HL-60/S4 (cell line): Measurements from ENCODE around the gene AMBP.
"Not testable (repeated sequence)": the region's sequence is repeated elsewhere in the genome, so short reads cannot be mapped to it uniquely, and the experiment has no call there.

Experiments used
- in situ Hi-C: fragments of 300-500 bp; cut with MboI; formaldehyde crosslinking; loops from 2 replicates; pipeline ENCODE4 v1.14.3; 2022; ENCODE audit warnings: low sequenced_read_pairs

Gene AMBP

DNA sequence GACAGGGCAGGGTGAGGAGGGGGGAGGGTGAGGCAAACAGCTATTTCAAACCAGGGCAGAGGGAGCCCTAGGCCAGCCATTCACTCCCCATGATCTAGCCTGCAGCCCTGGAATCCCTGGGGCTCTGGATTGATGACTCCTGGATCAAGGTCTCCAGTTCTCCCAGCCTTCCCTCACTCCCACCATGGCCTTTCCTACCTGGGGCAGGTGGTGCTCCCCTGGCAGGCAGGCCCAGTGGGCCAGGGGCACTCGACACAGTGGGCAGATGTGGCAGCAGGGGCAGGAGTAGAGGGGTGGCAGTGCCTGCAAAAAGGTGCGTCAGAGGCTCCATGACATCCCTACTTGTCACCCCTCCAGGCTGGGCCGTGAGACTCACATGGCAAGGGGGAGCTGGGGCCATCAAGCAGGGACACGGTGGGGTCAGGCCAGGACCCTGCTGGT lies 15.0 kb upstream of the AMBP start:
- in situ Hi-C loops: loop anchor here (10.0 kb wide), 1 partner anchor 192 kb away; no protein-coding TSS in a partner anchor

DNA sequence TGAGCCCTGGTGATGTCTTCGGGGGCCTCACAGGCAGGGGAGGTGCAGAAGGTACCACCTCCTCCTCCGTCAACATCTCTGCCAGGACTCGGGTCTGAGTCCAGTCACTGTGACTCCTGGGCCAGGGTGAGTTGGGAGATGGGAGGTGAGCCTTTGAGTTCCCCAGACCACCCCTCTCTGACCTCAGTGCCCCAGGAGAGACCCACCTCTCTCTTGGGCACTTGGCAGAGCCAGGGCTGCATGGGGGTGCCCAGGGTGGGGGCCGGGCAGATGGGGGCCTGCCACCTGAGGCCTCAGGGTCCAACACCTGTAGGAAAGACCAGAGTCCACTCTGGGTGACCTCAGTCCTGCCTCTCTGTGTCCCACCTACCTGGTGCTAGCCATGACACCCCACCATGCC lies 14.2 kb upstream of the AMBP start:
- in situ Hi-C loops: loop anchor here (10.0 kb wide), 1 partner anchor 192 kb away; no protein-coding TSS in a partner anchor

DNA sequence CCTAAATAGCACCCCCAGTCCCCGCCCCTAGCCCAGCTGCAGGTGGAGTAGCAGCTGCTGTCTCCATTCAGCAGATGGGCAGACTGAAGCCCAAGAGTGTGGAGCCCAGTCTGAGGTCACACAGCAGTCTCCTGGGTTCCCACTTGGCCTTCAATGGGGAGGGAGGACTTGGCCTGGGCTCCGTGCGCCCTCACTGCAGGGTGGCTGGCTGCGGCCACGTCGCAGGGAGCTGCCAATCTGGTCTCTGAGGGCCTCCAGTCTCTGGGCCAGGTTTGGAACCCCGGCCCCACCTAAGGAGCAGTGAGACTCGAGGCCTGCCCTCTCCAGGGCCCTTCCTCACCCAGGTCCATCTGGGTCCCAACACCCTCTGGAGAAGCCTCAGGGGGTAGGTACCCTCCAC lies 13.6 kb upstream of the AMBP start:
- in situ Hi-C loops: loop anchor here (10.0 kb wide), 1 partner anchor 193 kb away; no protein-coding TSS in a partner anchor

DNA sequence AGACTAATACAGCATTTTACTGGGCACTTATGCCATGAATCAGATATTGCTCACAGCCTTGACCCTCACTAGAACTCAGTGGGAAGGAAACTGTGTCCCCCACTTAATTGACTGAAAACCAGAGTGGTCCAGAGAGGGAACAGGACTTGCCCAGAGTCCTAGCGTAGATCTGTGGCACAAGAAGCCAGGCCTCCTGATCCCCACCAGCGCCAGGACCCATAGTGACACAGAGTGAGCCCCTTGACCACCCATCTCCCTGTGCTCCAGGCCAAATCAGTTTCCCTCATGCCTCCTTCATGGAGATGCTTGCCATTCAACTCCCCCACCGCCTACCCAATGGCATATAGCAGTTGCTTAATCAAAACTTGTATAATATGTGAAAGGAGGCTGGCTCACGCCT lies 12.7 kb upstream of the AMBP start:
- in situ Hi-C loops: loop anchor here (10.0 kb wide), 1 partner anchor 194 kb away; no protein-coding TSS in a partner anchor

DNA sequence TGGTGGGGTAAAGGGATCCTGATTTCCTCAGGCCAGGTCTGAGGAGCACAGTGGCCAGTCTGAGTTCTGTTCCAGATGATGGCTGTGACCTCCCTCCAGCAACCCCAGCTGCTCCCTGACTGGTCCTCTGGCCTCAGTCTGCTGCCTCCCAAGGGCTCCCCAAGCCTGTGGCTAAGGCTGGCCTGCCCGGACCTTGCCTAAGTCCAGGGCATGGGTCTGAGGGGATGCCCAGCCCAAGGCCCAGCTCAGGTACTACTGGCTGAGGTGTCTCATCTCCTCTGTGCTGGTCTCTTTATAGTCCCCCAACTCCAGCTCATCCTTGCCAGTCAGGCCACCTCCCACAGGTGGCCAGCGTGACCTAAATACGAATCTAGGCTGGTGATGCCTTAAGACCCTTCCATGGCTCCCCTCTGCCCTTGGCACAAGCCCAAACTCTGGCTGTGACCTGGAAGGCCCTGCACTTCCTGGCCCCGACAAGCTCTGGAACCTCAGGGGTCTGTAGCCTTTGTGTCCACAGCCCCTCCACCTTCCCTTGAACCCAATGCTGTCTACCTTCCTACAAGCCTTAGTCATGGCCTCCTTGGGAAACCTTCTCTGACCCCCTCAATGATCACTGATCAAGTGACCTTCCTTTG lies 11.2 kb upstream of the AMBP start:
- in situ Hi-C loops: no loop called here

DNA sequence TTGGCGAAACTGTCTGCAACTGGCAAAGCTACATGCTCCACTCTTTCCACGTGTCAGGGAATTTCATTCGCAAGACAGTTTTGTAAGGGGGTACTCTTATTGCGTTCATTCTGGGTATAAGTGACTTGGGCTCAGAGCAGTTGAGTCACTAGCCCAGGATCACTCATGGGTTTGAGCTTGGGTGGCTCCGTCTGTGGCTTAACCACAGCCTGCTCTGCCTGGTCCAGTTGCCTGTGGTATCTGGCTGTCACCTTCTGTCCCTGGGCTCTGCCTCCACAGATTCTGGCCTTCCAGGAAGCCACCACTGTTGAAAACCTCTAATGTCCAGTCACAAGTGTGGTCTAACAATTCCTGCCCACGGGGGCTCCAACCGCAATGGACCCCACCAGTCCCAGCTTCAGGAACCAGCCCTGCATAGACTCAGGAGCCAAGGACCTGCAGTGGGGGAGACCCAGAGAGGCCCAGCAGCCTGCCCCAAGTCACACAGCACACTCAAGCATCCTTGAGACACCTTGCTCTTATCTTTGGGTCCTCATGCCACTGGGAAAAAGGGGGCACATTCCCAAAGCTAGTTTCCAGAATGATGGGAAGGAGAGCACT lies 10.6 kb upstream of the AMBP start:
- in situ Hi-C loops: no loop called here

DNA sequence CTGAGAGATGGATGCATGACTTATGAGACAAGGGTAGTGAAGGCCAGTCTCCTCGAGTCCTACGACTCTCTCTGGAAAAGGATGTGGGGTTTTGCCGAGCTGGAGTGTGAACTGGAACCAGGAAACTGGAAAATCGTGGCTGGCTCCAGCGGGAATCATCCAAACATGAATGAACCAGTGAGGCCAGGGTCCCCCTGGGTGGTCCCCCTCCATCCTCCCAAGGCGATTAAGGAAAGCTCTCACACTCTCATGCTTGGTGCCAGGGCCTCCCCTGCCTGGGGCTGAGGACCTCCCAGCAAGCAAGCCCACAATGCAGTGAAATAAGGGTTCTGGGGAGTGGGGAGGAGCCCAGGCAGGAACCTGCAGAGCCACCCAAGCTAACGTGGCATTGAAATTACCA lies 9.6 kb upstream of the AMBP start:
- in situ Hi-C loops: no loop called here

DNA sequence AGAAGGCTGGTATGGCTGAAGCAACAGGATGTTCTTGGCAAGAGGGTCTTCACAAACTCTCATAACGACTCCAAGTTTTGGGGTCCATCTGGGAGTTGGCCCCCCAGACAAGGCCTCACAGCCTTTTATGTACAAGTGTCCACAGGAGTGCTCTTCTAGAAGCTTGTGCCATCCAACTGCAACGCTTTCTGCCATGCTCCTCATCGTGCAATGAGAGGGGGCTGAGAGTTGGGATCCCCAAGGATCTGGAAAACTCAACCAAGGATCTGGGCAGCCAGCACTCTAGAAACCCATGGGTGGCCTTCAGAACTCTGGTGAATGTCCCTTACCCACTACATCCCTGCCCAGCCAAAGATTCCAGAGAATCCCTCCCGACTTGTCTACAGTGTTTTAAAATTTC lies 8.5 kb upstream of the AMBP start:
- in situ Hi-C loops: no loop called here

DNA sequence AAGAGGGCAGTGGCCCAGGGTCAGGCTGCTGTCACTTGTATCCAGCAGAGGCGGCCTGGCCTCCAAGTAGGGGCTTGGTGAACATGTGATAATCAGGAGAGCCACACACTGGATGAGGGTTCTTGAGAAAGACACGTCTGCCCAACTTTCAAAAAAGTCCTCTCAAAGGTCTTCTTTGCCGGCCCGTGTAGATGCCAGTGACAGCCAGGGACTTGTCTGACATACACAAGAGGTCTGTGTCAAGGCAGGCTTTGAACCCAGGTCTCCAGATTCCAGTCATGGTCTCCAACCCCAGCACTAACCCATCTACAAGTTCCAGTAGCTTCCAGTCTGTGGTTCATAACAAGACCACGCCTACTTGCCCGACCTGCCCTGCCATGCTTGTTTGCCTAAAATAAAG lies 7.9 kb upstream of the AMBP start:
- in situ Hi-C loops: no loop called here

DNA sequence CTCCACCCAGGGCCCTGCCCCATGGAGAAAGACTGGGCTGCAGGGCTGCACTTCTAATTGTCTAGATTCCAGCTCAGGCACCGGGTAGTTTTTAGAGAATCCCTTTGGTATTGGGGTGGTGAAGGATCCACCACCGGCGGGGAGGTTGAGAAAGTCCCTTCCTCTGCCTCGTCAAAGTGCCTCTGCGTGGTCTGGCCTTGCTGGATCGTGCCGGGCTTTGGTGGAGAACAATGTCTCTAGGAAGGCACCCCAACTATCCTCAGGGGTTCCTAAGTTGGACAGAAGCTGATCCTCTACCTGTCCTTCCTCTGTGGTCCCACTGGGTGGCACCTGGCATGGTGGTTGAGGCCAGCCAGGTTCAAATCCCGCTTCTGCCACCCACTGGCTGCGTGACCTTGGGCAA lies 7.3 kb upstream of the AMBP start:
- in situ Hi-C loops: no loop called here

DNA sequence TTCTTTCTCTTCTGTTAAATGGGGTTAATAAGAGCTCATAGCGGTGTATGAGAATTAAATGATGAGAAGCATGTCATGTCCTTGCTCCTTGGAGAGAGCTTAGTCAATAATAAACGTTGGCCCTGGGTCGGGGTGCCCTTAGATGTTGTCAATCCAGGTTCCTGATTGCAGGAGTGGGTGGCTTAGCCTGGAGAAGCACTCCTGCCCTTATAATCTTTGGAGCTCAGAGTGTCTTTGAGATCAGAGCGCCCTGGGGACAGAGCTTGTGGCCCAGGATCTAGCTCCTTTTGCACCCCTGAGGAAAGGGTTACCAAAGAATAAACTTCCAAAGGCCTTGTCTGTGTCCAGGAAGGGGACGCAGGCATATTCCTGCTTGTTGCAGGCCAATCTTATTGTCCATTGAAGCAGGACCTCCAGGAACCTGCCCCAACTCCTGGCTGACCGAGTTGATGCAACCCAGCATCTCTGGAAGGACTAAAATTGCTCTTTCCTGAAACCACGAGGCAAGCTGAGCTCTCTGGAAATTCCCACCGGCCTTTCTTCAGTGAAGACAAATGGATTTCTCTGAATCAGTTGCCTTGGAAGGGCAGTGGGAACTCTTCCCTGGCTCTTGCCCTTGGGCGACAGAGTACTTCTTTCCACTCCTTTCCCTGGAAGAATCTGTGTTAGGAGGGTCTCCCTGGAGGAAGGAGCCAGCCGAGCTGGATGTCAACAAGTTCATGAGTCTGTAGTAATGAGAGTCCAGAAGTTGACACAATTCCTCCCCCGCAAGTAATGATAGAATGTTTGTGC lies 6.4 kb upstream of the AMBP start:
- in situ Hi-C loops: no loop called here

DNA sequence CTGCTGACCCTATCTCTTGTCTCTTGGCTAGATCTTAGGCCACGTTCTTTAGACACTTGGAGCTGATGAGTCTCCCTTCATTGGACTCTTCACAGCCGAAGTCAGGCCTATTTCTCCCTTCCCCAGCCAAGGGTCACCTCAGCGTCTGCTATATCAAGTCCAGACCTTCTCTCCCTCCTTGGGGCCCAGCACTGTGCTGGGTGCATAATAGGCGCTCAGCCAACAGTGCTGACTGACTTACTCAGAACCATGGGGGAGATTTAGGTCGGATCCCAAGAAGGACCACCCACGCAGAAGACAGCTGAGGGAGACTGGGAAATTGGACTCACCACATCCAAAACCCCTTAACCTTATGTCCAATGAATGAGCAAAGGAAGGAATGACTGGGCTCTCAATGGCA lies 5.6 kb upstream of the AMBP start:
- in situ Hi-C loops: no loop called here

DNA sequence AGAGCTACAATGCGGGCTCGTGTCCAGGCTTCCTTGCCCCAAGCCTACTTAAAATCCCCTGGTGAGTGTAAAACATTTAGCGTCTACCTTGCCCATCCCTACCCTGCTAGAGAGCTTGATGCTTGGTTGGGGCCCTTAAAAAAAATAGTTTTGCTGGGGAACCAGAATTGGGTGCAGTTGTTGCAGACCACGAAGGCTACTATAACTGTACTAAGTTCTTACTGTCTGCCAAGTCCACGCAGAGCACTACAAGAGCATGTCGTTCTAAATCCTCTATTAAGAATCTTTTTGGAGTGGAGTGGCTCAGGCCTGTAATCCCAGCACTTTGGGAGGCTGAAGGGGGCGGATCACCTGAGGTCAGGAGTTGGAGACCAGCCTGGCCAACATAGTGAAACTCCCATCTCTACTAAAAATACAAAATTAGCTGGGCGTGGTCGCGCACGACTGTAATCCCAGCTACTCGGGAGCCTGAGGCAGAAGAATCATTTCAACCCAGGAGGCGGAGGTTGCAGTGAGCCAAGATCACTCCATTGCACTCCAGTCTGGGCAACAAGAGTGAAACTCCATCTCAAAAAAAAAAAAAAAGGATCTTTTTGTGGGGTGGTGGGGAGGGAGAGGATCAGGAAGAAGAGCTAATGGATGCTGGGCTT lies 4.8 kb upstream of the AMBP start:
- in situ Hi-C loops: not testable (repeated sequence)

DNA sequence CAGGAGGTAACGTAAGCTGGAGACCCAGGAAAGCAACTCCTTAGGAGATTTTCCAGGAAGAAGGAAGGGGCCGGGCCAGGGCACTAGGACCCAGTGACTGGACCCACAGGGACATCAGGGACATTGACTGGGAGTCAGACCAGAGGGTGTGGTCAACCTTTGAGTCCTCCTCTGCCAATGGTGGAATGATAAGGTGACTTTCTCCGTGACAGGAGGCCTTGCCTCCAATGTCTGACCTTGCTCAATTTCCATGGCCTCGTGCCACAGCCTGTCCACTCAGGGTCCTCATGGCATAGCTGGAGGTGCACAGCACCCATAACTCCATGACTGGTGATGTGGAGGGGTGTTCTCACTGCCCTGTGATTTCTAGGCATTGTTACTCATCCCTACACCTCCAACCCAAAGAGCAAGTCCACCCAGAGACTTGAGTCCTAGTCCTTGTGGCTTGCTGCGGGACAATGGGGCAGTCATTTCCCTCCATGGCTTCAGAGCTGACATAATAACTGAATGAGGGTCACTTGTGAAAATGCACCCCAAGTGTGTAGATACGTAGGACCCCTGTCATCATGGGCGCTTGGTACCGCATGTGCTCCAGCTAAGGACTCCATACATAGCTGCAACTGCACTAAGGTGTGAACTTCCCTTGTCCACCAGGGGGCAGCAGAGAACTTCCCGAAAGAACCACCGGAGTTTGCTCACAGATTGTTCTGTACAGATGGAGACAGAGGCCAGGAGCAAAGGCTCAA lies 4.1 kb upstream of the AMBP start:
- in situ Hi-C loops: no loop called here

DNA sequence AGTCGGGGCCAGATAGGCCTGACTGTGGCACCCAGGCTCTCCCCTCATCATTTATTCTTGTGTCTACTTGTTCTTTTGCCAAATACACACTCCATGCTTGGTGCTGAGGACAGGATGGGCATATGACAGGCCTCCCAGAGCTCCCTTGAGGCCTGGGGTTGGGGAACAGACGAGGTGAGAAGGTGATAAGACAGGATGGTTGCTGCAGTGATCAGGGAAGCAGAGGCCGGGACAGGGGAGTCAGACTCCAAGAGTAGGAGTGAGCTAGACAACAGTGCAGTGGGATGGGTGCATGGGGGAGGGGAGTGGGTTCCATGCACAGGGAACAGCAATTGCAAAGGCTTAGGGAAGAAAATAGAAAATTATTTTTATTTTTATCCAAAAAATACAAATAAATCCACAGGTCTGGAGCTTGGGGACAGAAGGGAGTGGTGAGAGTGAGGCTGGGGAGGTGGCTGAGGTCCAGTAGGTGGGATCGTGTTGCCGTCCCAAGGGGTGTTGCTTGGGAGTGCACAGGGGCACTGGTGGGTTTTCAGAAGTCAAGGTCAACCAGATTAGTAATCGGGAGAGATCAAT lies 3.4 kb upstream of the AMBP start:
- in situ Hi-C loops: no loop called here

DNA sequence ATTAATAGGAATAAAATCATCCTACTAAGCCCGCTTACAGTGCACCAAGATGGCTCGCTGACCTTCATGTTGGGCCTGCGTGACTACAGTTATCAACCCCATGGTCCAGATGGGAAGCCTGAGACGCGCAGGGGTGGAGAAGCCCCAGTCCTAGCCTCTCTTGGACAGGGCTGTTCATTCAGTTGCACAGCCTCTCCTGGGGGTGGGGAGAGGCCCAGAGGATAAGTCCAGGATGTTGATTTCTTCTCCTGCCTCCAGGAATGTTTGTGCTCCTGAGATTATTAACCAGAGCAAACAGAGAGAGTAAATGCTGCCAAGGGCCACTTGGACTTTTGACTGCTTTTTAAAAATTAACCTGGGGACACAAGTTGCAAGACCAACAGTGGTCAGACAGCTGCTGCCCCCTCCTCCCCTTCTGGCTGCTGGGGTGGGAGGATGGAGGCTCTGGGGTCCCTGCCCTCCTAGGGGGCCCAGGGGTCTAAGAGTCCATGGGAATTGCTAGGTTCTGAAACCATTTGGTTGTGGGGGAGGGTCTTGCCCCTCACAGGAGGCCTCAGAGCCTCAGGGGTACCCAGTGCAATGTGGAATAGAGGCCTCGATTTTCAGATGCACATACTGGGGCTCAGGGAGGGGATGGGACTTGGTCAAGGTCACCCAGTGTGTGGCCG lies 2.8 kb upstream of the AMBP start:
- in situ Hi-C loops: no loop called here

DNA sequence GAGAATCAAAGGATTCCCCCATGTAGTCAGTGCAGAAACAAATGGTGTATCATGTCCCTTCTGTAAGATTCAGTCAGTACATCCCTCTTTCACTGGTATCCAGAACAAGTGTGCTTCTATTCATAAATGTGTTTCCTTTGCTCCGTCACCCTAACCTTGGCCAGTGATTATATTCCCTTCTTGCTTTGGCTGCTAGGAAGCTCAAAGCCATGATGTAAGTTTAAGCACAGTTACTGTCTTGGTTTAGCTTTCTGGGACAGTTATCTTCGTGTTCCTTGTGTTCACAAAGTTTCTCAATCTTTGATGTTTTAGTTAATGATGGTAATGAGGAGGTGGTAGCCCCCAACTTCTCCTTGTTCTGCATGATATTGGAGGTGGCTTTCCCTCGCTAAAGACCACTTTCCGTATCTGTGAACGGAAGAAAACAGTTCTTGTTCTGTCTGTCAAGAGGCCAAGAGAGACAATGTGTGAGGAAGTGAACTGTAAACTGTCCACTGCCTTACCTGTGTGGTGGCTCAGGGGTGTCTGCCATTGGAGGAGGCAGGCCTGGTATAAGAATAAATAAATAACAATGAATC lies 2.2 kb upstream of the AMBP start:
- in situ Hi-C loops: no loop called here

DNA sequence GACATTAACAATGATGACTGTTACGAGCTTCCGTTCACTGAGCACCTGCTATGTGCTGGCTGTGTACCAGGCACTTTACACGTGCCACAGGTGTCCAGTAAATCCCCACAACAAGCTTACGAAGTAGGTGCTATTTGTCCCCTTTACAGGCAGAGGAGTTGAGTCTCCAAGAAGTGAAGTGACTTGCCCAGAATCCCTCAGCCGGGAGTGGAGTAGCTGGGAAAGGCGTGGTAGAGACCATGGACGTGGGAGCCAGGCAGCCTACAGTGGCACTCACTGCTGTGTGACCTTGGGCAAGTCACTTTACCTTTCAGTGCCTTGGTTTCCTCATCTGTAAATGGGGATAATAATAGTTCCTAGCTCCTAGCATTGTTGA lies 669 bp upstream of the AMBP start:
- in situ Hi-C loops: no loop called here

DNA sequence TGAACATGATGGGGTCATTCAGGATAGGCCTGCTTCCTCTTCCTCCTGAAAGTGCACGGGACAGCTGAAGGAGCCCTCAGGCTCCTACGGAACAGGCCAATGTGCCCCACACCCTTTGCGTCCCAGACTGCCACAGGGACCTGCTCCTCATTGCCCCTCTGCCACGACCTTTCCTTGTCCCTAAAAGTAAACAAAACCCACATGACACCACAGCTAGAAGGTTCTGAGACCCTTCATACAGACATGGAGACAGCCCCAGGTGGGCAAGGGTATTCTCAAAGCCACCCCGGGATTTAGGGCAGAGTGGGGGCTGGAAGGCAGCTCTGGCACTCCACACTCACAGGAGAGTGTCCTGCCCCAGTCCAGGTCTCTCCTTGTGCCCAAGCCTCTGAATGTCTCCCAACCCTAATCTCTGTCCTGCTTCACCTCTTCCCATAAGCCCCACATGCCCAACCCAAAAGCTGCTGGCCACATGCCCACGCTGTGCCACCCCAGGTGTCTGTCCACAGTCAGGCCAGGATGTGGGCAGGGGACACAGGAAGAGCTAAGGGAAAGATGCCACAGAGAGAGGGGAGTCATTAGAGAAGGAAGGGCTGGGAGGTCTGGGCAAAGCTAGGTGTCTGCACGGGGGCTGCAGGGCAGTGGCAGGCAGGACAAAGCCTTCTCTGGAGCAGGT lies 800 bp downstream of the AMBP start:
- in situ Hi-C loops: no loop called here
